DOHH2 (cell line): Measurements from ENCODE around the gene ZIC5.

Experiments used
- H3F3A ChIP-seq: fragments of 200-600 bp; sonication (generic), shearing (Covaris generic); 2 replicates; pipeline ENCODE4 v1.6.0; 2016; ENCODE audit warnings: antibody characterized with exemption, mild to moderate bottlenecking; ENCODE audit not compliant: control insufficient read depth, insufficient read depth
- H3K27ac ChIP-seq: fragments of 200-600 bp; sonication (generic); 2 replicates; pipeline ENCODE4 v1.5.1; 2014; ENCODE audit warnings: low read depth, mild to moderate bottlenecking, low read length, moderate library complexity
- H3K27me3 ChIP-seq: fragments of 200-600 bp; sonication (generic); 2 replicates; pipeline ENCODE4 v1.6.1; 2014; ENCODE audit warnings: mild to moderate bottlenecking, low read length, mixed read lengths; ENCODE audit not compliant: control insufficient read depth
- H3K36me3 ChIP-seq: fragments of 200-600 bp; sonication (generic); 2 replicates; pipeline ENCODE4 v1.6.1; 2014; ENCODE audit warnings: mild to moderate bottlenecking, low read length, moderate library complexity, mixed read lengths; ENCODE audit not compliant: control insufficient read depth
- H3K4me1 ChIP-seq: fragments of 200-600 bp; sonication (generic); 2 replicates; pipeline ENCODE4 v1.6.1; 2014; ENCODE audit warnings: mild to moderate bottlenecking, low read length, mixed read lengths; ENCODE audit not compliant: control insufficient read depth
- H3K4me2 ChIP-seq: fragments of 200-600 bp; sonication (generic); 2 replicates; pipeline ENCODE4 v1.6.0; 2014; ENCODE audit warnings: mild to moderate bottlenecking, low read length, moderate library complexity
- H3K4me3 ChIP-seq: fragments of 200-600 bp; sonication (generic); 2 replicates; pipeline ENCODE4 v1.5.1; 2014; ENCODE audit warnings: mild to moderate bottlenecking, low read length, mixed read lengths
- H3K79me2 ChIP-seq: fragments of 200-600 bp; sonication (generic); 2 replicates; pipeline ENCODE4 v1.6.1; 2014; ENCODE audit warnings: mild to moderate bottlenecking, low read length, mixed read lengths; ENCODE audit not compliant: control insufficient read depth
- H3K9me2 ChIP-seq: fragments of 200-600 bp; sonication (generic); replicated peaks from 2 replicates; pipeline ENCODE4 v1.6.1; 2014; ENCODE audit warnings: mild to moderate bottlenecking, low read length, mixed read lengths; ENCODE audit not compliant: control insufficient read depth
- H3K9me3 ChIP-seq: fragments of 200-600 bp; sonication (generic); 2 replicates; pipeline ENCODE4 v1.6.1; 2014; ENCODE audit warnings: antibody characterized with exemption, low read length, mixed read lengths; ENCODE audit not compliant: control insufficient read depth, insufficient read depth
- H4K20me1 ChIP-seq: fragments of 200-600 bp; sonication (generic); 2 replicates; pipeline ENCODE4 v1.6.0; 2014; ENCODE audit warnings: low read depth, mild to moderate bottlenecking, antibody characterized with exemption, low read length, moderate library complexity; ENCODE audit not compliant: control insufficient read depth, insufficient read depth
- CTCF ChIP-seq: fragments of 200-600 bp; sonication (generic); IDR thresholded peaks from one replicate; pipeline ENCODE4 v1.5.1; 2014; ENCODE audit warnings: antibody characterized with exemption, mild to moderate bottlenecking, low read depth, low read length; ENCODE audit not compliant: poor library complexity, severe bottlenecking
- EZH2phosphoT487 ChIP-seq: fragments of 200-600 bp; sonication (generic); IDR thresholded peaks from 2 replicates; pipeline ENCODE4 v1.6.1; 2017; ENCODE audit warnings: borderline replicate concordance, mild to moderate bottlenecking, antibody characterized with exemption, low read length, moderate library complexity, mixed read lengths

The ZIC5 gene

GRCh38 chr13:99949679-99950413, 21.7 kb downstream of the ZIC5 start:
- H3K27me3 ChIP-seq = no peaks in the 10 kb centered on the region; the same call in 1 of the 2 replicates
- no peaks in the 10 kb centered on the region for H3K79me2 ChIP-seq
- TF ChIP-seq CTCF (no peak), EZH2phosphoT487 (no peak)
- H3K4me3 ChIP-seq = no peak overlapping the region
- H3F3A ChIP-seq = no peaks in the 10 kb centered on the region
- H3K4me1 ChIP-seq = no peaks in the 10 kb centered on the region
- H3K27ac ChIP-seq = no peak overlapping the region
- H3K9me2 ChIP-seq = no peaks in the 10 kb centered on the region
- no peaks in the 10 kb centered on the region for H3K36me3 ChIP-seq
- H4K20me1 ChIP-seq = no peaks in the 10 kb centered on the region
- no peaks in the 10 kb centered on the region for H3K9me3 ChIP-seq
- H3K4me2 ChIP-seq = no peak overlapping the region

GRCh38 chr13:99948907-99949678, 22.5 kb downstream of the ZIC5 start:
- TF ChIP-seq EZH2phosphoT487 (no peak), CTCF (no peak)
- Histone ChIP-seq H3K9me2 (no peaks in the 10 kb centered on the region), H3K4me2 (no peak overlapping the region)

GRCh38 chr13:99948411-99948810, 23.2 kb downstream of the ZIC5 start:
- Histone ChIP-seq H3F3A (no peaks in the 10 kb centered on the region), H3K36me3 (no peaks in the 10 kb centered on the region), H4K20me1 (no peaks in the 10 kb centered on the region), H3K9me2 (no peaks in the 10 kb centered on the region), H3K4me3 (no peak overlapping the region), H3K9me3 (no peaks in the 10 kb centered on the region), H3K27me3 (no peaks in the 10 kb centered on the region; the same call in 1 of the 2 replicates), H3K4me1 (no peaks in the 10 kb centered on the region), H3K27ac (no peak overlapping the region), H3K4me2 (no peak overlapping the region), H3K79me2 (no peaks in the 10 kb centered on the region)
- TF ChIP-seq EZH2phosphoT487 (no peak), CTCF (no peak)

More at GRCh38 chr13:99948907-99949678, 22.5 kb downstream of the ZIC5 start:
- Histone ChIP-seq H3K36me3 (no peaks in the 10 kb centered on the region), H3K27me3 (no peaks in the 10 kb centered on the region; the same call in 1 of the 2 replicates), H3K4me3 (no peak overlapping the region), H3F3A (no peaks in the 10 kb centered on the region), H3K27ac (no peak overlapping the region), H4K20me1 (no peaks in the 10 kb centered on the region), H3K9me3 (no peaks in the 10 kb centered on the region), H3K79me2 (no peaks in the 10 kb centered on the region), H3K4me1 (no peaks in the 10 kb centered on the region)
